ENCODE data around the gene PCED1B.

PCED1B gene

DNA sequence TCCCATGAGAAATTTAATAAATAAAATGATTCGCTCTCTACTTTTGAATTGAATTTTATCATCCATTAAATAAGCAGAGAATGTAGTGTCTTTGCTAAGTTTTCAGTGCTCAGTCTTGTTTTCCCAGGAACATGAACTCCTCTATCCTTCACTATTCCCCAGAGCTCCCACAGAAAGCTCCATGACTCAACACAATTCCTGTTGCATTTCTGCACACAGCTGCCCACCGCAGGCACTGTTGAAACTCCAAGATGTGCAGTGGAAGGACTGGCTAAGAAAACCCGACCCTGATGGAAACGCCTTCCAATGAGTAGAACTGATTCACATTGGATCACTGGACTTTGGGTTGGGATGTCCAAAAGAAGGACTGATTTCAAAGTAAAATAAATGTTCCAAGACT is 202.8 kb downstream of the PCED1B start:
- TF ChIP-seq NFIC (IDR thresholded peaks at IDR 0.05), result no peak
- TF ChIP-seq REST (IDR thresholded peaks at IDR 0.05; ENCODE audit: low read depth), result no peak
- no peak for TF ChIP-seq USF1 (IDR thresholded peaks at IDR 0.05)
